Cerebellar cortex (tissue), 1 donor: ENCODE results near the gene LBX2.

Experiments
- DNase-seq: peaks from one replicate; pipeline ENCODE4 v3.0.0-alpha.2; 2015; ENCODE audit warnings: low spot score

Gene LBX2

GRCh38 chr2:74499267-74499939 is at the start of gene LBX2:
TSS of gene LBX2 (minus strand) at chr2:74499603. CDS start at chr2:74499537, 66 bp downstream.
- no peak for DNase-seq

- DNase-seq = no peak
These were observed 49.0 kb upstream of the LBX2 start for GRCh38 chr2:74548285-74548899.

GRCh38 chr2:74546004-74546403 is 46.6 kb upstream of the LBX2 start:
- no peak for DNase-seq

GRCh38 chr2:74544634-74545033 is 45.2 kb upstream of the LBX2 start:
- no peak for DNase-seq

GRCh38 chr2:74542978-74543377 is 43.6 kb upstream of the LBX2 start:
- no peak for DNase-seq

GRCh38 chr2:74540291-74540690 is 40.9 kb upstream of the LBX2 start:
- DNase-seq = no peak

GRCh38 chr2:74538881-74539339 is 39.5 kb upstream of the LBX2 start:
- DNase-seq = no peak

GRCh38 chr2:74537140-74537539 is 37.7 kb upstream of the LBX2 start:
- DNase-seq = no peak

GRCh38 chr2:74536166-74536950 is 37.0 kb upstream of the LBX2 start:
- no peak for DNase-seq

GRCh38 chr2:74535440-74535965 is 36.1 kb upstream of the LBX2 start:
- DNase-seq = no peak

GRCh38 chr2:74534411-74534810 is 35.0 kb upstream of the LBX2 start:
- DNase-seq = no peak

- no peak for DNase-seq
These were observed 34.1 kb upstream of the LBX2 start for GRCh38 chr2:74533464-74533863.

GRCh38 chr2:74532222-74532621 is 32.8 kb upstream of the LBX2 start:
- DNase-seq = peak; percentile 55

- no peak for DNase-seq
These were observed 32.3 kb upstream of the LBX2 start for GRCh38 chr2:74531666-74532065.

- DNase-seq = peak; percentile 28
These were observed 31.1 kb upstream of the LBX2 start for GRCh38 chr2:74530239-74531187.

- DNase-seq = peak; percentile 99
These were observed 30.2 kb upstream of the LBX2 start, which contains the start of the genes AUP1 and HTRA2 for GRCh38 chr2:74529357-74530238. TSS of gene AUP1 (minus strand) at chr2:74529706. CDS start at chr2:74529629, 77 bp downstream. TSS of gene HTRA2 (plus strand) at chr2:74529933. CDS start at chr2:74530007, 74 bp downstream.

- no peak for DNase-seq
These were observed 29.4 kb upstream of the LBX2 start for GRCh38 chr2:74528600-74529356.

GRCh38 chr2:74527741-74528140 is 28.3 kb upstream of the LBX2 start:
- no peak for DNase-seq

- no peak for DNase-seq
These were observed 27.3 kb upstream of the LBX2 start for GRCh38 chr2:74526649-74527230.
